ENCODE results near the gene LHB. TPM values are rescaled to one million over a fixed set of nuclear protein-coding genes. Genes with fewer than 3 reads are reported as not detected.
"Not testable (repeated sequence)": the region's sequence is repeated elsewhere in the genome, so short reads cannot be mapped to it uniquely, and the experiment has no call there.

The LHB gene
- total RNA-seq, 2 donors from 2014 or later, result not detected

DNA sequence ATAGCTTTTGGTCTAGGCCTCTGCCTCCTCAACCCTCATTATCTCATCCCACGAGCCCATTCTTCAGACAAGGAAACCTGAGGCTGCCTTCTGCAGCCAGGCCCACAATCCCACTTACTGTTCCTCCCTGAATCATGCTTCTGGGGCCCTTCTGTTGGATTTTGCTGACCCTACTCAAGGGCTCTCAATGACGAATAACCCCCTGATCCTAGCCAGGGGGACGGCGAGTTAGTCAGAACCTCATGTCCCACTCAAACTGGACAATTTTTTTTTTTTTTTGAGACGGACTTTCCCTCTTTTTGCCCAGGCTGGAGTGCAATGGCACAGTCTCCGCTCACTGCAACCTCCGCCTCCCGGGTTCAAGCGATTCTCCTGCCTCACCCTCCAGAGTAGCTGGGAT lies 5.2 kb upstream of the LHB start:
- no peaks in the 10 kb centered on the region for H3K36me3 Mint-ChIP-seq (ENCODE audit: low read depth)
- peaks cover 15% of the 10 kb centered on the region for H3K4me1 Mint-ChIP-seq
- H3K9me3 Mint-ChIP-seq, result no peaks in the 10 kb centered on the region
- peaks cover 4% of the 10 kb centered on the region for H3K27me3 Mint-ChIP-seq
- H3K4me3 Mint-ChIP-seq, result no peak overlapping the region
- no peak overlapping the region for H3K27ac Mint-ChIP-seq
- no peak for ATAC-seq (replicated peaks)

DNA sequence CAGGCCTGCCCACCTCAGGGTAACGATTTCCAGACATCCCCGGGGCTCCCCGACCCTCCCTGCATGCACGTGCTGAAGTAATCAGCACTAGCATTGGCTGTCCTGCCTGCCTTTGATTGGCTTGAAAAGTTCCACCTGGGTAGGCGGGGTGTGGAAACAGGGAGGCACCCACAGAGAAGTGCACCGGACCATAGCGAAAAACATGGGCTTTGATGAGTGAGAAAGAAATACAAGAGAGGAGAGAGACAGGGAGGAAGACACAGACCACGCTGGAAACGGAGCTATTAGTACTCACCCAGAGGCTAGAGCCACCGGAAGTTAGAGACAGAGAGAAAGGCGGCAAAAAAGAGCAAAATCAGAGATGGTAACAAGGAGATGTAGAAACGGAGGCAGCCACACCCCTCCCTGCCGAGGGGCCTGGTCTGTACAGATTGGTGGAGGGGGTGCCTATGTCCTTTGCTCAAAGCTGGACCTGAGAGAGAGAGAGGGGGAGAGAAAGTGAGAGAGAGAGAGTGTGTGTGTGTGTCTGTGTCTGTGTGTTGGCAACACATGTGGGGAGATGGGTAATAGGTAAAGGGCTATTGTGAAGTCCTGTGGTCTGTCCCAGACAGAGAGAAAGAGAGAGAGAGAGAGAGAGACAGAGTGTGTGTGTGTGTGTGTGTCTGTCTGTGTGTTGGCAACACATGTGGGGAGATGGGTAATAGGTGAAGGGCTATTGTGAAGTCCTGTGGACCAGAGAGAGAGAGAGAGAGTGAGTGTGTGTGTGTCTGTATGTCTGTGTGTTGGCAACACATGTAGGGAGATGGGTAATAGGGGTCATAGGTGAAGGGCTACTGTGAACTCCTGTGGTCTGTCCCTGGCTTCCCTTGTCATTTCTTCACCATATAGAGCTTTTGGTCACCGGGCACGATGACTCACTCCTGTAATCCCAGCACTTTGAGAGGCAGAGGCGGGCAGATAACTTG lies 4.3 kb upstream of the LHB start:
- Mint-ChIP-seq H3K4me1 (peaks cover 15% of the 10 kb centered on the region), H3K27ac (no peak overlapping the region), H3K36me3 (ENCODE audit: low read depth) (no peaks in the 10 kb centered on the region), H3K27me3 (peaks cover 4% of the 10 kb centered on the region), H3K9me3 (no peaks in the 10 kb centered on the region), H3K4me3 (peak overlapping the region; percentile 94)
- peak; percentile 58 for ATAC-seq (replicated peaks)

DNA sequence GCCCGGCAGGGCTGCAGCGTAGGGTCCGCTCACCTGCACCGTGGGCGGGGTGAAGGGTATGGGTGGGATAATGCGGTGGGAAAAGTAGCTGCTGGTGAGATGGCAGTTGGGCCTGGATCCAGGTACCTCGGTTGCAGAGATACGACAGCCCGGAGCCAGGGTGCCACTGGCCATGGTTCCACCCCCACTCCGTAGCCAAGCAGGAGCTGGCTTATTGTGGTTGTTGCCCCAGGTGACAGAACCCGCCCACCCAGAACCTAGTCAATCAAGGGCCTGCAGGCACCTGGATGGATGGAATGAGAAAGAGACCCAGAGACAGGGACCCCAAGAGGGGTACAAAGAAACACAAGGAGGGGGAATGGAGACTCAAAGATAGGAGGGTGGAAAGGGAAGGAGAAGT lies 3.5 kb upstream of the LHB start:
- Mint-ChIP-seq H3K27ac (no peak overlapping the region), H3K4me3 (peak overlapping the region; percentile 94), H3K9me3 (no peaks in the 10 kb centered on the region), H3K36me3 (ENCODE audit: low read depth) (no peaks in the 10 kb centered on the region), H3K27me3 (peaks cover 4% of the 10 kb centered on the region), H3K4me1 (peaks cover 15% of the 10 kb centered on the region)
- ATAC-seq (replicated peaks), result no peak

- ATAC-seq (replicated peaks), result peak; percentile 63
- peaks cover 15% of the 10 kb centered on the region for H3K4me1 Mint-ChIP-seq
- H3K27me3 Mint-ChIP-seq, result peaks cover 4% of the 10 kb centered on the region
- H3K9me3 Mint-ChIP-seq, result no peaks in the 10 kb centered on the region
- H3K27ac Mint-ChIP-seq, result peak overlapping the region; percentile 90
- peak overlapping the region; percentile 94 for H3K4me3 Mint-ChIP-seq
- H3K36me3 Mint-ChIP-seq (ENCODE audit: low read depth), result peaks cover 7% of the 10 kb centered on the region
Observed at GRCh38 chr19:49019242-49019932, 2.5 kb upstream of the LHB start.

DNA sequence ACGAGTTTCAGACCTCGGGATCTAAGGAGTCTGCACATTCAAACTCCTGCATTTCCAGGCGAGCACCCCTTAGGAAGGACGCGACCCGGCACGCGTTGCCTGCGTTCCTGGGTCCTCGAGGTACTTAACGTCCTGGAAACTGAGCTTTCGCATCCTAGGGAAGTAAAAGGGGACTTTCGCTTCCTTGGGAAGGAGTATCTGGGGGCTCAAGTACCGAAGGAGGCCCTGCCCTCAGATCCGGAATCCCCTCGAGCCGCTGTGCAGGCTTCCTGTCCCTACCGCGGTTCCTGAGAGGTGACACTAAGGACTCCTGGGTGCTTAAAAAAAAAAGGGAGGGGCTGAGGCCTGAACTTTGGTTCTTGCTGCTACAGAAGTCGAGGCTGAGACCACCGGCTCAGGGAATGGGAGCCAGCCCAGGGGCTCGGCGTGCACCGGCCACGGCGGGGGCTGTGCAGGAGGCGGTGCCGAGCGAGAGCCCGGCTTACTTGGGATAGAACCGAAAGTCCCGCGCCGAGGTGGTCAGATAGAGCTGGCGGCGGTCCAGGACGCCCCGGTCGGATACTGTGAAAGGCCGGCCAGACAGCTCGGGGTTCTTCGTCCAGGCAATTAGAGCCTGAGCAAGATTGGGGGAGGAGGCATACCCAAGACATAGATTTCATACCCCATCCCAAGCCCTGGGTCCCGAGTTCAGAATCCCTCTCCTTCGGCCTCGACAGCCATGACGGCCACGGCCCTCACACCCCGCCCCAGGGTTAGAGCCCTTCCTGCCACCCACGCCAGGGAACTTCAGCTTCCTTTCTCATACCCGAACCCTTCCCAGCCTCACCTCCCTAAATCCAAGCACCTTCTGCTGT lies 1.7 kb upstream of the LHB start:
- H3K4me1 Mint-ChIP-seq, result peaks cover 15% of the 10 kb centered on the region
- peaks cover 12% of the 10 kb centered on the region for H3K36me3 Mint-ChIP-seq (ENCODE audit: low read depth)
- H3K27me3 Mint-ChIP-seq, H3K9me3 Mint-ChIP-seq: not testable (repeated sequence)
- ATAC-seq (replicated peaks), result peak; percentile 11
- peak overlapping the region; percentile 90 for H3K27ac Mint-ChIP-seq
- H3K4me3 Mint-ChIP-seq, result peak overlapping the region; percentile 94

GRCh38 chr19:49017666-49018351 lies 918 bp upstream of the LHB start:
- H3K27me3 Mint-ChIP-seq, result peaks cover 4% of the 10 kb centered on the region
- H3K9me3 Mint-ChIP-seq, result no peaks in the 10 kb centered on the region
- no peak overlapping the region for H3K27ac Mint-ChIP-seq
- H3K4me1 Mint-ChIP-seq, result peaks cover 15% of the 10 kb centered on the region
- peak overlapping the region; percentile 94 for H3K4me3 Mint-ChIP-seq
- H3K36me3 Mint-ChIP-seq (ENCODE audit: low read depth), result peaks cover 19% of the 10 kb centered on the region
- ATAC-seq (replicated peaks), result peak; percentile 59

- ATAC-seq (replicated peaks), result no peak
- no peak overlapping the region for H3K4me3 Mint-ChIP-seq
- peaks cover 4% of the 10 kb centered on the region for H3K27me3 Mint-ChIP-seq
- H3K27ac Mint-ChIP-seq, result no peak overlapping the region
- H3K36me3 Mint-ChIP-seq (ENCODE audit: low read depth), result peaks cover 31% of the 10 kb centered on the region
- H3K4me1 Mint-ChIP-seq, result peaks cover 11% of the 10 kb centered on the region
- H3K9me3 Mint-ChIP-seq, result no peaks in the 10 kb centered on the region
Observed at GRCh38 chr19:49016067-49016839, 638 bp downstream of the LHB start.

DNA sequence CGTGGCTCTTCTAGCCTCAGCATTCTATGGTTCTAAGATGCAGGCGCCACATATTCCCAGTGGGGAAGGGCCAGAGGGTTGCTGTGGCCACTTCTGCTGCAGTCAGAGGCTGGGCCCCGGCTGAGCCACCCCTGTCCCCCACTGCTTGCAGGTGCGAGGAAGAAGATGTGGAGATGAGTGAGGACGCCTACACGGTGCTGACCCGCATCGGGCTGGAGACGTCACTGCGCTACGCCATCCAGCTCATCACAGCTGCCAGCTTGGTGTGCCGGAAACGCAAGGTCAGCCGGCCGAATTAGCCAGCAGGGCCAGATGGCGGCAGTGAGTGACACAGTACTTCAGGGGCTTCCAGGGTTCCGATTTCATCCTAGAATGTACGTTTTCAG lies 2.0 kb downstream of the LHB start:
- peaks cover 7% of the 10 kb centered on the region for H3K4me1 Mint-ChIP-seq
- H3K9me3 Mint-ChIP-seq, result no peaks in the 10 kb centered on the region
- H3K4me3 Mint-ChIP-seq, result no peak overlapping the region
- H3K27ac Mint-ChIP-seq, result no peak overlapping the region
- peaks cover 4% of the 10 kb centered on the region for H3K27me3 Mint-ChIP-seq
- peaks cover 45% of the 10 kb centered on the region for H3K36me3 Mint-ChIP-seq (ENCODE audit: low read depth)
- ATAC-seq (replicated peaks), result no peak

DNA sequence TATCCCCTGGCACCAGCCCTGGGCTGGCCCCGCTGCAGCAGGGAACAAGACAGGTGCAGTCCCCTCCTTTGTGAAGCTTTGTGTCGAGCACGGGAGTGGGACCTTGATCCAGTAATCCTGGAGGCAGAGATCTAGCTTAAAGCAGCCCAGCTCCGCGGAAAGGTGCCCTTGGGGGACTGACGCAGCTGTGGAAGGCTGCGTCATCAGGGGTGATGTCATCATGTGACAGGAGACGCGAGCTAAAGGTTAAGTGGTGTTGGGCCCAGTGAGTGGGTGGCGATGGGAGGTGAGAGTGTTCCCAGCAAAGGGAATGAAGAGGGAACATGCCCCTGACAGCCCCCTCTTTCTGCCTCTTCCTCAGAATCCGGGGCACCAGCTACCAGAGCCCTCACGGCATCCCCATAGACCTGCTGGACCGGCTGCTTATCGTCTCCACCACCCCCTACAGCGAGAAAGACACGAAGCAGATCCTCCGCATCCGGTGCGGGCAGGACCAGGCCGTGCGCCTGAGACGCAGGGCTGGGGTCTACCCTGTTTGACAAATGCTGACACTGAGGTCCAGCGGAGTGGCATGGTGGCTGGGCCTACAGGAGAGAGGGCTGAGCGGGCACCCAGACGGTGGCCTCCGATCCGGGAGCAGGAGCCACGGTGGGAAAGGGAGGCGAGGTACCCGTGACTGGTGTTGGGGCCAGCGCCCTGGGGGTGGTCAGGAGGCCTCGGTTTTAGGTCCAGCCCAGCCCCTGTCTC lies 2.6 kb downstream of the LHB start:
- peaks cover 5% of the 10 kb centered on the region for H3K4me1 Mint-ChIP-seq
- H3K36me3 Mint-ChIP-seq (ENCODE audit: low read depth), result peaks cover 50% of the 10 kb centered on the region
- no peak overlapping the region for H3K4me3 Mint-ChIP-seq
- no peaks in the 10 kb centered on the region for H3K9me3 Mint-ChIP-seq
- no peak overlapping the region for H3K27ac Mint-ChIP-seq
- no peak for ATAC-seq (replicated peaks)
- H3K27me3 Mint-ChIP-seq, result peaks cover 3% of the 10 kb centered on the region

GRCh38 chr19:49011194-49011593 lies 5.7 kb downstream of the LHB start:
- no peak overlapping the region for H3K27ac Mint-ChIP-seq
- no peaks in the 10 kb centered on the region for H3K4me1 Mint-ChIP-seq
- peaks cover 76% of the 10 kb centered on the region for H3K36me3 Mint-ChIP-seq (ENCODE audit: low read depth)
- no peak overlapping the region for H3K4me3 Mint-ChIP-seq
- H3K9me3 Mint-ChIP-seq, result no peaks in the 10 kb centered on the region
- ATAC-seq (replicated peaks), result no peak
- no peaks in the 10 kb centered on the region for H3K27me3 Mint-ChIP-seq

- Mint-ChIP-seq H3K4me3 (no peak overlapping the region), H3K27ac (no peak overlapping the region), H3K36me3 (ENCODE audit: low read depth) (peaks cover 83% of the 10 kb centered on the region), H3K4me1 (no peaks in the 10 kb centered on the region), H3K27me3 (no peaks in the 10 kb centered on the region), H3K9me3 (no peaks in the 10 kb centered on the region)
- no peak for ATAC-seq (replicated peaks)
Observed at GRCh38 chr19:49010453-49010852, 6.4 kb downstream of the LHB start.

GRCh38 chr19:49009828-49010227 lies 7.1 kb downstream of the LHB start:
- Mint-ChIP-seq H3K4me1 (no peaks in the 10 kb centered on the region), H3K4me3 (no peak overlapping the region), H3K27me3 (no peaks in the 10 kb centered on the region), H3K36me3 (ENCODE audit: low read depth) (peaks cover 86% of the 10 kb centered on the region), H3K27ac (no peak overlapping the region), H3K9me3 (no peaks in the 10 kb centered on the region)
- ATAC-seq (replicated peaks), result no peak

DNA sequence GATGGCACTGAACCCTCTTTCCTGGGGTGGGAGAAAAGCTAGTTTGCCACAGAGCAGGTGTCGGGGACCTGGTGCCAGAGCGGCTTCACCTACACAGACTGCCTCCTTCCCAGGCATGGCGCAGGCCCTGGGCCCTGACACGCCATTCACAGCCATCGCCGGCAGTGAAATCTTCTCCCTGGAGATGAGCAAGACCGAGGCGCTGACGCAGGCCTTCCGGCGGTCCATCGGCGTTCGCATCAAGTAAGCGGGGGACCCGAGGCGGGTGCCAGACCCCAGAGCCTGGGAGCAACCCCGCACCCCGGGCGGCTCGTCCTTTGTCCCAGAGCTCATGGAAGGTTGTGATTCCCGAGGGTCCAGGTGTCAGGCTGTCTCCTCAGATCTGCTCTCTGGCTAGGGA lies 10.0 kb downstream of the LHB start:
- no peak for ATAC-seq (replicated peaks)
- H3K9me3 Mint-ChIP-seq, result no peaks in the 10 kb centered on the region
- H3K4me1 Mint-ChIP-seq, result no peaks in the 10 kb centered on the region
- H3K27me3 Mint-ChIP-seq, result no peaks in the 10 kb centered on the region
- H3K27ac Mint-ChIP-seq, result no peak overlapping the region
- no peak overlapping the region for H3K4me3 Mint-ChIP-seq
- H3K36me3 Mint-ChIP-seq (ENCODE audit: low read depth), result peaks cover 90% of the 10 kb centered on the region
